ENCODE data around the gene SOX18. TPM values are rescaled to one million over a fixed set of nuclear protein-coding genes. Genes with fewer than 3 reads are reported as not detected.
A peak's percentile ranks its signal among the peaks of the same experiment; 100 is the strongest.

The SOX18 gene
- polyA plus RNA-seq, 3 donors, result not detected

GRCh38 chr20:64072498-64073063, 23.1 kb upstream of the SOX18 start:
- peaks cover 43 to 46% of the 10 kb centered on the region in 2 donors for H3K36me3 ChIP-seq (replicated peaks in 1 of 2; ENCODE audit: control insufficient read depth in 1 of 2, insufficient read depth in 2 of 2, low read length in 2 of 2)
- Mint-ChIP-seq H3K27ac (peak overlapping the region in 4 of 7 donors; percentile 32 to 81 (median 62)), H3K4me1 (peaks cover 31% of the 10 kb centered on the region), H3K9me3 (peaks cover 0 to 2% (median 0%) of the 10 kb centered on the region in 7 donors), H3K4me3 (no peak overlapping the region), H3K27me3 (ENCODE audit: low read depth in 3 of 3) (peaks cover 0 to 4% (median 2%) of the 10 kb centered on the region in 3 donors), H3K36me3 (peaks cover 32 to 48% of the 10 kb centered on the region in 2 donors)
- no peak overlapping the region for H2AFZ ChIP-seq (ENCODE audit: insufficient read depth, low read depth, low read length, poor library complexity, severe bottlenecking)
- intact Hi-C loops (cut with micrococcal nuclease), result no loop called here
- H3K79me2 ChIP-seq (ENCODE audit: insufficient read depth, low read length), result peaks cover 41% of the 10 kb centered on the region
- H3K27ac ChIP-seq (ENCODE audit: low read depth in 1 of 2, low read length in 2 of 2), result peak overlapping the region; percentile 19 to 36
- TF ChIP-seq CTCF (IDR thresholded peaks at IDR 0.05), result no peak
- no peaks in the 10 kb centered on the region for H3K27me3 ChIP-seq (ENCODE audit: control insufficient read depth in 2 of 2, insufficient read depth in 2 of 2, low read length in 2 of 2)
- H3K4me1 ChIP-seq (ENCODE audit: control insufficient read depth in 1 of 2, insufficient read depth in 2 of 2, low read length in 2 of 2), result peaks cover 21 to 40% of the 10 kb centered on the region in 2 donors
- no peak overlapping the region for H3K4me3 ChIP-seq (replicated peaks in 1 of 3; ENCODE audit: low read depth in 2 of 3, low read length in 3 of 3)
- peaks cover 92% of the 10 kb centered on the region for H4K20me1 ChIP-seq (ENCODE audit: insufficient read depth, low read length)
- H3K9me3 ChIP-seq (replicated peaks in 1 of 2; ENCODE audit: control insufficient read depth in 1 of 2, insufficient read depth in 1 of 2, low read length in 2 of 2), result no peaks in the 10 kb centered on the region
- no peak overlapping the region for H3K4me2 ChIP-seq (replicated peaks; ENCODE audit: extremely low read depth, low read length, poor library complexity, severe bottlenecking)
- H3K9ac ChIP-seq (ENCODE audit: insufficient read depth, low read length, poor library complexity, severe bottlenecking), result no peak overlapping the region
- DNase-seq, result no peak
- 75% methylated on average over 8 of the region's 14 CpGs for WGBS (ENCODE audit: insufficient coverage)

GRCh38 chr20:64071341-64072332, 22.2 kb upstream of the SOX18 start:
- H3K4me1 ChIP-seq (ENCODE audit: control insufficient read depth in 1 of 2, insufficient read depth in 2 of 2, low read length in 2 of 2), result peaks cover 18 to 40% of the 10 kb centered on the region in 2 donors
- no peaks in the 10 kb centered on the region for H3K27me3 ChIP-seq (ENCODE audit: control insufficient read depth in 2 of 2, insufficient read depth in 2 of 2, low read length in 2 of 2)
- H3K4me1 Mint-ChIP-seq, result peaks cover 37% of the 10 kb centered on the region
- peaks cover 32% of the 10 kb centered on the region for H3K79me2 ChIP-seq (ENCODE audit: insufficient read depth, low read length)
- no peak overlapping the region for H2AFZ ChIP-seq (ENCODE audit: insufficient read depth, low read depth, low read length, poor library complexity, severe bottlenecking)
- peak overlapping the region in 4 of 7 donors; percentile 24 to 81 (median 54) for H3K27ac Mint-ChIP-seq
- H3K4me2 ChIP-seq (replicated peaks; ENCODE audit: extremely low read depth, low read length, poor library complexity, severe bottlenecking), result no peak overlapping the region
- no peak overlapping the region for H3K9ac ChIP-seq (ENCODE audit: insufficient read depth, low read length, poor library complexity, severe bottlenecking)
- peaks cover 88% of the 10 kb centered on the region for H4K20me1 ChIP-seq (ENCODE audit: insufficient read depth, low read length)
- H3K4me3 ChIP-seq (replicated peaks in 1 of 3; ENCODE audit: low read depth in 2 of 3, low read length in 3 of 3), result no peak overlapping the region
- H3K4me3 Mint-ChIP-seq, result no peak overlapping the region
- peak overlapping the region in 1 of 2 donors; percentile 36 for H3K27ac ChIP-seq (ENCODE audit: low read depth in 1 of 2, low read length in 2 of 2)
- WGBS (ENCODE audit: insufficient coverage), result 85% methylated on average over 22 of the region's 30 CpGs
- intact Hi-C loops (cut with micrococcal nuclease), result no loop called here
- TF ChIP-seq CTCF (IDR thresholded peaks at IDR 0.05), result no peak
- H3K27me3 Mint-ChIP-seq (ENCODE audit: low read depth in 3 of 3), result peaks cover 0 to 8% (median 2%) of the 10 kb centered on the region in 3 donors
- DNase-seq, result no peak
- peaks cover 0 to 2% (median 0%) of the 10 kb centered on the region in 7 donors for H3K9me3 Mint-ChIP-seq
- H3K9me3 ChIP-seq (replicated peaks in 1 of 2; ENCODE audit: control insufficient read depth in 1 of 2, insufficient read depth in 1 of 2, low read length in 2 of 2), result no peaks in the 10 kb centered on the region
- peaks cover 32 to 48% of the 10 kb centered on the region in 2 donors for H3K36me3 Mint-ChIP-seq
- peaks cover 43 to 46% of the 10 kb centered on the region in 2 donors for H3K36me3 ChIP-seq (replicated peaks in 1 of 2; ENCODE audit: control insufficient read depth in 1 of 2, insufficient read depth in 2 of 2, low read length in 2 of 2)

Measured in CD14-positive monocyte (primary cell).